ENCODE results near the gene PRDX3.
"Not testable (repeated sequence)": the region's sequence is repeated elsewhere in the genome, so short reads cannot be mapped to it uniquely, and the experiment has no call there.

The PRDX3 gene

GRCh38 chr10:119161680-119162451, 16.7 kb downstream of the PRDX3 start:
- no peak for DNase-seq (ENCODE audit: low read depth)

GRCh38 chr10:119159332-119159731, 19.3 kb downstream of the PRDX3 start:
- peaks cover 9% of the 10 kb centered on the region for H3K4me1 ChIP-seq (ENCODE audit: control insufficient read depth, insufficient read depth, low read length)
- peaks cover 45% of the 10 kb centered on the region for H3K36me3 ChIP-seq (ENCODE audit: control insufficient read depth, insufficient read depth, low read length, severe bottlenecking)
- no peaks in the 10 kb centered on the region for H3K9me3 ChIP-seq (ENCODE audit: control insufficient read depth, low read length)
- no peak for DNase-seq (ENCODE audit: low read depth)
- H3K4me3 ChIP-seq (ENCODE audit: low read length): no peak overlapping the region
- H3K9ac ChIP-seq (ENCODE audit: low read length): no peak overlapping the region
- H3K27me3 ChIP-seq (replicated peaks; ENCODE audit: control insufficient read depth, insufficient read depth, low read length): no peaks in the 10 kb centered on the region

More at GRCh38 chr10:119161680-119162451, 16.7 kb downstream of the PRDX3 start:
- Histone ChIP-seq H3K4me3 (ENCODE audit: low read length) (no peak overlapping the region), H3K36me3 (ENCODE audit: control insufficient read depth, insufficient read depth, low read length, severe bottlenecking) (peaks cover 21% of the 10 kb centered on the region), H3K4me1 (ENCODE audit: control insufficient read depth, insufficient read depth, low read length) (peaks cover 25% of the 10 kb centered on the region), H3K9ac (ENCODE audit: low read length) (no peak overlapping the region), H3K9me3 (ENCODE audit: control insufficient read depth, low read length) (no peaks in the 10 kb centered on the region), H3K27me3 (replicated peaks; ENCODE audit: control insufficient read depth, insufficient read depth, low read length) (no peaks in the 10 kb centered on the region)

GRCh38 chr10:119153661-119154060, 25.0 kb downstream of the PRDX3 start:
- no peaks in the 10 kb centered on the region for H3K27me3 ChIP-seq (replicated peaks; ENCODE audit: control insufficient read depth, insufficient read depth, low read length)
- H3K4me3 ChIP-seq (ENCODE audit: low read length): no peak overlapping the region
- no peaks in the 10 kb centered on the region for H3K9me3 ChIP-seq (ENCODE audit: control insufficient read depth, low read length)
- H3K4me1 ChIP-seq (ENCODE audit: control insufficient read depth, insufficient read depth, low read length): no peaks in the 10 kb centered on the region
- peaks cover 62% of the 10 kb centered on the region for H3K36me3 ChIP-seq (ENCODE audit: control insufficient read depth, insufficient read depth, low read length, severe bottlenecking)
- DNase-seq (ENCODE audit: low read depth): no peak
- no peak overlapping the region for H3K9ac ChIP-seq (ENCODE audit: low read length)

GRCh38 chr10:119153041-119153440, 25.6 kb downstream of the PRDX3 start:
- Histone ChIP-seq H3K9me3 (ENCODE audit: control insufficient read depth, low read length) (no peaks in the 10 kb centered on the region), H3K36me3 (ENCODE audit: control insufficient read depth, insufficient read depth, low read length, severe bottlenecking) (peaks cover 62% of the 10 kb centered on the region), H3K27me3 (replicated peaks; ENCODE audit: control insufficient read depth, insufficient read depth, low read length) (no peaks in the 10 kb centered on the region), H3K4me3 (ENCODE audit: low read length) (no peak overlapping the region), H3K4me1 (ENCODE audit: control insufficient read depth, insufficient read depth, low read length) (no peaks in the 10 kb centered on the region), H3K9ac (ENCODE audit: low read length) (no peak overlapping the region)
- DNase-seq (ENCODE audit: low read depth): no peak

- H3K27me3 ChIP-seq (replicated peaks; ENCODE audit: control insufficient read depth, insufficient read depth, low read length); H3K4me3 ChIP-seq (ENCODE audit: low read length); H3K4me1 ChIP-seq (ENCODE audit: control insufficient read depth, insufficient read depth, low read length); DNase-seq (ENCODE audit: low read depth); H3K9me3 ChIP-seq (ENCODE audit: control insufficient read depth, low read length); H3K9ac ChIP-seq (ENCODE audit: low read length): not testable (repeated sequence)
- H3K36me3 ChIP-seq (ENCODE audit: control insufficient read depth, insufficient read depth, low read length, severe bottlenecking): peaks cover 59% of the 10 kb centered on the region
Observed at GRCh38 chr10:119151601-119152000, 27.0 kb downstream of the PRDX3 start.

- Histone ChIP-seq H3K36me3 (ENCODE audit: control insufficient read depth, insufficient read depth, low read length, severe bottlenecking) (peaks cover 52% of the 10 kb centered on the region), H3K9ac (ENCODE audit: low read length) (no peak overlapping the region), H3K4me3 (ENCODE audit: low read length) (no peak overlapping the region), H3K9me3 (ENCODE audit: control insufficient read depth, low read length) (no peaks in the 10 kb centered on the region), H3K4me1 (ENCODE audit: control insufficient read depth, insufficient read depth, low read length) (no peaks in the 10 kb centered on the region), H3K27me3 (replicated peaks; ENCODE audit: control insufficient read depth, insufficient read depth, low read length) (no peaks in the 10 kb centered on the region)
- DNase-seq (ENCODE audit: low read depth): no peak
Observed at GRCh38 chr10:119149729-119150128, 28.9 kb downstream of the PRDX3 start.

GRCh38 chr10:119149157-119149556, 29.5 kb downstream of the PRDX3 start:
- H3K9ac ChIP-seq (ENCODE audit: low read length): no peak overlapping the region
- no peaks in the 10 kb centered on the region for H3K9me3 ChIP-seq (ENCODE audit: control insufficient read depth, low read length)
- no peaks in the 10 kb centered on the region for H3K27me3 ChIP-seq (replicated peaks; ENCODE audit: control insufficient read depth, insufficient read depth, low read length)
- peaks cover 47% of the 10 kb centered on the region for H3K36me3 ChIP-seq (ENCODE audit: control insufficient read depth, insufficient read depth, low read length, severe bottlenecking)
- no peak for DNase-seq (ENCODE audit: low read depth)
- H3K4me3 ChIP-seq (ENCODE audit: low read length): no peak overlapping the region
- no peaks in the 10 kb centered on the region for H3K4me1 ChIP-seq (ENCODE audit: control insufficient read depth, insufficient read depth, low read length)

- H3K27me3 ChIP-seq (replicated peaks; ENCODE audit: control insufficient read depth, insufficient read depth, low read length): no peaks in the 10 kb centered on the region
Observed at GRCh38 chr10:119143657-119144056, 35.0 kb downstream of the PRDX3 start.

GRCh38 chr10:119140603-119141245, 37.9 kb downstream of the PRDX3 start:
- DNase-seq (ENCODE audit: low read depth): no peak
- Histone ChIP-seq H3K9me3 (ENCODE audit: control insufficient read depth, low read length) (no peaks in the 10 kb centered on the region), H3K4me3 (ENCODE audit: low read length) (no peak overlapping the region), H3K27me3 (replicated peaks; ENCODE audit: control insufficient read depth, insufficient read depth, low read length) (no peaks in the 10 kb centered on the region), H3K9ac (ENCODE audit: low read length) (no peak overlapping the region), H3K4me1 (ENCODE audit: control insufficient read depth, insufficient read depth, low read length) (peaks cover 6% of the 10 kb centered on the region), H3K36me3 (ENCODE audit: control insufficient read depth, insufficient read depth, low read length, severe bottlenecking) (peaks cover 3% of the 10 kb centered on the region)

More at GRCh38 chr10:119143657-119144056, 35.0 kb downstream of the PRDX3 start:
- Histone ChIP-seq H3K9me3 (ENCODE audit: control insufficient read depth, low read length) (no peaks in the 10 kb centered on the region), H3K4me3 (ENCODE audit: low read length) (no peak overlapping the region), H3K36me3 (ENCODE audit: control insufficient read depth, insufficient read depth, low read length, severe bottlenecking) (peaks cover 21% of the 10 kb centered on the region), H3K9ac (ENCODE audit: low read length) (no peak overlapping the region), H3K4me1 (ENCODE audit: control insufficient read depth, insufficient read depth, low read length) (no peaks in the 10 kb centered on the region)
- no peak for DNase-seq (ENCODE audit: low read depth)

GRCh38 chr10:119139464-119140067, 39.0 kb downstream of the PRDX3 start:
- Histone ChIP-seq H3K27me3 (replicated peaks; ENCODE audit: control insufficient read depth, insufficient read depth, low read length) (no peaks in the 10 kb centered on the region), H3K9ac (ENCODE audit: low read length) (no peak overlapping the region), H3K36me3 (ENCODE audit: control insufficient read depth, insufficient read depth, low read length, severe bottlenecking) (no peaks in the 10 kb centered on the region), H3K4me1 (ENCODE audit: control insufficient read depth, insufficient read depth, low read length) (peaks cover 13% of the 10 kb centered on the region), H3K4me3 (ENCODE audit: low read length) (no peak overlapping the region), H3K9me3 (ENCODE audit: control insufficient read depth, low read length) (no peaks in the 10 kb centered on the region)
- DNase-seq (ENCODE audit: low read depth): peak; percentile 19
